ENCODE measurements around the gene KLRK1. TPM values are rescaled to one million over a fixed set of nuclear protein-coding genes. Genes with fewer than 3 reads are reported as not detected.
"Not testable (repeated sequence)": the region's sequence is repeated elsewhere in the genome, so short reads cannot be mapped to it uniquely, and the experiment has no call there.

The KLRK1 gene
- total and polyA plus RNA-seq, 7 experiments from 2014 or later: 0.15 to 75.2 (median 4.1) TPM

DNA sequence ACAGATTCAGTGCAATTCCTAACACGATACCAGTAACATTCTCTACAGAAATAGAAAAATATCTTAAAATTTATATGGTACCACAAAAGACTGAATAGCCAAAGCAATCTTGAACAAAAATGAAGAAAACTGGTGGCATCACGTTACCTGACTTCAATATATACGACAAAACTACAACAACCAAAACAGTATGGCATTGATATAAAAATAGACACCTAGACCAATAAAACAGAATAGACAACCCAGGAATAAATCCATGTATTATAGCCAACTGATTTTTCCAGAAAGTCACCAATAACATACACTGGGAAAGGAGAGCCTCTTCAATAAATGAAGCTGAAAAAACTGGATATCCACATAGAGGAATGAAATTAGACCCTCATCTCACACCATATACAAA, 5.7 kb downstream of the KLRK1 start:
- H3K4me1 ChIP-seq (ENCODE audit: control insufficient read depth in 2 of 2, insufficient read depth in 2 of 2, low read length in 2 of 2): peaks cover 0 to 15% of the 10 kb centered on the region in 2 donors
- H3K27ac ChIP-seq (ENCODE audit: low read depth, low read length): no peak overlapping the region
- intact Hi-C loops (cut with micrococcal nuclease): no loop called here
- no peaks in the 10 kb centered on the region for H3K9me3 ChIP-seq (ENCODE audit: control insufficient read depth in 2 of 3, low read length in 3 of 3)
- Mint-ChIP-seq H3K27ac (no peak overlapping the region), H3K36me3 (peaks cover 0 to 5% (median 0%) of the 10 kb centered on the region in 5 donors), H3K4me3 (peak overlapping the region in 1 of 10 donors; percentile 76), H3K27me3 (peaks cover 14 to 26% (median 22%) of the 10 kb centered on the region in 5 donors), H3K9me3 (peaks cover 0 to 6% (median 0%) of the 10 kb centered on the region in 11 donors), H3K4me1 (peaks cover 0 to 9% (median 0%) of the 10 kb centered on the region in 7 donors)
- POLR2A ChIA-PET: interaction anchor here (0.6 kb wide), 1 partner anchor 520 kb away, joined by 4 read pairs; no protein-coding TSS in a partner anchor
- CTCF ChIA-PET: interaction anchor here (0.8 kb wide), 1 partner anchor 1072 kb away, joined by 4 read pairs; no protein-coding TSS in a partner anchor
- no peak for DNase-seq
- H3K27me3 ChIP-seq (ENCODE audit: control insufficient read depth in 2 of 2, insufficient read depth in 2 of 2, low read length in 2 of 2): no peaks in the 10 kb centered on the region
- ATAC-seq: no peak
- H3K4me3 ChIP-seq (ENCODE audit: low read length): peak overlapping the region; percentile 27
- peaks cover 0 to 13% (median 0%) of the 10 kb centered on the region in 3 experiments for H3K36me3 ChIP-seq (ENCODE audit: control insufficient read depth in 2 of 3, insufficient read depth in 3 of 3, low read length in 3 of 3)

DNA sequence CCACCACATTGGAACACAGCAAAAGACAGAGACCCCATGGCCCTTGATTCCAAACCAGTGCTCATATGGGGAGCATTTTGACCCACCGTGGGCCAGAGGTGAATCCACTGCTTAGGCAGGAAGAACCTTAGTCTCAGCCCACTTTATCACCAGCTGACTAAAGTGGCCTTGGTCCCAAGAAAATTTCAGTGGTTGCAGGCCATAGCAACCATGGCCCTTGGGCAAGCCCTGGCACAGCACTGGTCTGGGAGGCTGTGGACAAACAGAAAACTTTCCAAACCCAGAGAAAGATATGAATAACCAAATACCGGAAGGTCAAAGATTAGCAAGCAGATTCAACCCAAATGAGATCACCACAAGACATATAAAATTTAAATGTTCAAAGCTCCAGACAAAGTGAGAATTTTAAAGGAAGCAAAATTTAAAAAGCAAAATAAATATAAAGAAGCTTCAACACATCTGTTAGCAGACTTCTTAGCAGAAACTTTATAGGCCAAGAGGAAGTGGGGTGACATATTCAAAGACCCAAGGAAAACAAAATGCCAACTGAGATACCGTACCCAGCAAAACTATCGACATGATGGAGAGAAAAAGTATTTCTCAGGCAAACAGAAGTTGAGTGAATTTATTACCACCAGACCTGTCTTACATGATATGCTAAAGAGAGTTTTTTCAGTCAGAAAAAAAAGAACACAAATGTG, 7.8 kb downstream of the KLRK1 start:
- Histone ChIP-seq H3K27ac (ENCODE audit: low read depth, low read length) (no peak overlapping the region), H3K9me3 (ENCODE audit: control insufficient read depth in 2 of 3, low read length in 3 of 3) (no peaks in the 10 kb centered on the region), H3K4me3 (ENCODE audit: low read length) (peak overlapping the region; percentile 53), H3K27me3 (ENCODE audit: control insufficient read depth in 2 of 2, insufficient read depth in 2 of 2, low read length in 2 of 2) (no peaks in the 10 kb centered on the region), H3K4me1 (ENCODE audit: control insufficient read depth in 2 of 2, insufficient read depth in 2 of 2, low read length in 2 of 2) (peaks cover 0 to 20% of the 10 kb centered on the region in 2 donors), H3K36me3 (ENCODE audit: control insufficient read depth in 2 of 3, insufficient read depth in 3 of 3, low read length in 3 of 3) (peaks cover 0 to 31% (median 0%) of the 10 kb centered on the region in 3 experiments)
- no peak for ATAC-seq
- Mint-ChIP-seq H3K27me3 (peaks cover 9 to 26% (median 15%) of the 10 kb centered on the region in 5 donors), H3K4me1 (peaks cover 0 to 9% (median 0%) of the 10 kb centered on the region in 7 donors), H3K36me3 (peaks cover 0 to 5% (median 0%) of the 10 kb centered on the region in 5 donors), H3K9me3 (peaks cover 0 to 6% (median 0%) of the 10 kb centered on the region in 11 donors), H3K27ac (no peak overlapping the region), H3K4me3 (peak overlapping the region in 1 of 10 donors; percentile 78)
- DNase-seq: no peak
- CTCF ChIA-PET: no interaction called here
- POLR2A ChIA-PET: no interaction called here
- intact Hi-C loops (cut with micrococcal nuclease): no loop called here

DNA sequence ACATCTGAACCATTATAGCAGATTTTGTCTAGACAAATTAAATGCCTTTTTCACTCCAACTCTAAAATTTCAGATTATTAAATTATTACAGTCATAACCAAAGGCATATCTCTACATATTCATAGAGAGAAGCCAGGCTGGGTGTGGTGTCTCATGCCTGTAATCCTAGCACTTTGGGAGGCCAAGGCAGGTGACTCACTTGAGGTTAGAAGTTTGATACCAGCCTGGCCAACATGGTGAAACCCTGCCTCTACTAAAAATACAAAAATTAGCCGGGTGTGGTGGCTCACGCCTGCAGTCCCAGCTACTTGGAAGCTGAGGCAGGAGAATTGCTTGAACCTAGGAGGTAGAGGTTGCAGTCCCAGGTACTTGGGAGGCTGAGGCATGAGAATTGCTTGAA, 11.1 kb downstream of the KLRK1 start:
- Histone ChIP-seq H3K36me3 (ENCODE audit: control insufficient read depth in 2 of 3, insufficient read depth in 3 of 3, low read length in 3 of 3) (peaks cover 0 to 44% (median 0%) of the 10 kb centered on the region in 3 experiments), H3K4me1 (ENCODE audit: control insufficient read depth in 2 of 2, insufficient read depth in 2 of 2, low read length in 2 of 2) (peaks cover 0 to 40% of the 10 kb centered on the region in 2 donors)
- H3K4me1 Mint-ChIP-seq; POLR2A ChIA-PET; ATAC-seq; intact Hi-C loops (cut with micrococcal nuclease); H3K27ac ChIP-seq (ENCODE audit: low read depth, low read length); H3K9me3 Mint-ChIP-seq; H3K9me3 ChIP-seq (ENCODE audit: control insufficient read depth in 2 of 3, low read length in 3 of 3); H3K4me3 ChIP-seq (ENCODE audit: low read length); H3K27me3 ChIP-seq (ENCODE audit: control insufficient read depth in 2 of 2, insufficient read depth in 2 of 2, low read length in 2 of 2); H3K36me3 Mint-ChIP-seq; H3K27ac Mint-ChIP-seq; DNase-seq; CTCF ChIA-PET; H3K4me3 Mint-ChIP-seq: not testable (repeated sequence)
- peaks cover 9 to 23% (median 14%) of the 10 kb centered on the region in 5 donors for H3K27me3 Mint-ChIP-seq

DNA sequence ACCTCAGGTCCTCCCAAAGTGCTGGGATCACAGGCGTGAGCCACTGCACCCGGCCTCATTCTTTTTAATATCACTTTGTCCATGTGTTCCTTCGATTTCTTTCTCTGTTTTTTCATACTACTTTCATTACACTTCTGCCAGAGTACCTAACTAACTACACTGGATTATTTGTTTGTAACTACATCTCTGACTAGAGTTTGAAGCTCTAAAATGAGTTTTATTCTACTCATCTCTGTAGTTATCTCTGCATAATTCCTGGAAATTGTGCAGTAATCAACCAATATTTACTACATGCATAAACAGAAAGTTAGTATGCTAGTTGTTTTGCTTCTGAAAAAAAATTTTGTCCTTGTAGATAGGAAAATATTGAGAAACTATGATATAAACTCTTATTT, 15.2 kb downstream of the KLRK1 start:
- no peaks in the 10 kb centered on the region for H3K27me3 ChIP-seq (ENCODE audit: control insufficient read depth in 2 of 2, insufficient read depth in 2 of 2, low read length in 2 of 2)
- Mint-ChIP-seq H3K9me3 (no peaks in the 10 kb centered on the region), H3K36me3 (no peaks in the 10 kb centered on the region), H3K27me3 (peaks cover 0 to 29% (median 0%) of the 10 kb centered on the region in 5 donors), H3K27ac (no peak overlapping the region), H3K4me3 (no peak overlapping the region), H3K4me1 (peaks cover 5 to 26% (median 14%) of the 10 kb centered on the region in 7 donors)
- no peak overlapping the region for H3K4me3 ChIP-seq (ENCODE audit: low read length)
- CTCF ChIA-PET: interaction anchor here (0.7 kb wide), 1 partner anchor 175 kb away, joined by 4 read pairs; no protein-coding TSS in a partner anchor
- intact Hi-C loops (cut with micrococcal nuclease): no loop called here
- ATAC-seq: no peak
- DNase-seq: no peak
- peaks cover 0 to 64% (median 0%) of the 10 kb centered on the region in 3 experiments for H3K36me3 ChIP-seq (ENCODE audit: control insufficient read depth in 2 of 3, insufficient read depth in 3 of 3, low read length in 3 of 3)
- H3K9me3 ChIP-seq (ENCODE audit: control insufficient read depth in 2 of 3, low read length in 3 of 3): no peaks in the 10 kb centered on the region
- H3K27ac ChIP-seq (ENCODE audit: low read depth, low read length): no peak overlapping the region
- peaks cover 0 to 66% of the 10 kb centered on the region in 2 donors for H3K4me1 ChIP-seq (ENCODE audit: control insufficient read depth in 2 of 2, insufficient read depth in 2 of 2, low read length in 2 of 2)
- POLR2A ChIA-PET: no interaction called here

DNA sequence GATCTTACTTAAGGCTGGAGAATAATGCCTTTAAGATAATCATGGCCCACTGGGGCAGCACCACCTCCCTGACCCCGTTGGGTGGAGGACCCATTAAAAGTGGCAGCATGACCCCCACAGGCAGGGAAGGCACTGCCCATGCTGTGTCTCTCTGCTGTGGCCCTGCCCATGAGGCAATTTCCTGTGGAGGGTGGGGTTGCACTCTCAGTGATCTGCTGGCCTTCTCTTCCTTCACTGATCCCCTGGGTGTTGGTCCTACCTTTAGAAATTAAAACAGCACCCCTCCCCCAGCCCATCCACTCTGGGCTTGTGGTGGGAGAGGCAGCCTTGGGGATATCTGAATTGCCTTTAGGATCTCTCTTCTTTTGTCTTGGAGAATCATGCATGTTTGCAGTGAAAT, 17.3 kb downstream of the KLRK1 start:
- Mint-ChIP-seq H3K27ac (no peak overlapping the region), H3K4me3 (peak overlapping the region in 1 of 10 donors; percentile 14), H3K9me3 (peaks cover 0 to 3% (median 0%) of the 10 kb centered on the region in 11 donors), H3K27me3 (peaks cover 0 to 40% (median 0%) of the 10 kb centered on the region in 5 donors), H3K4me1 (peaks cover 5 to 37% (median 14%) of the 10 kb centered on the region in 7 donors), H3K36me3 (peaks cover 0 to 4% (median 3%) of the 10 kb centered on the region in 5 donors)
- Histone ChIP-seq H3K4me3 (ENCODE audit: low read length) (no peak overlapping the region), H3K4me1 (ENCODE audit: control insufficient read depth in 2 of 2, insufficient read depth in 2 of 2, low read length in 2 of 2) (peaks cover 0 to 77% of the 10 kb centered on the region in 2 donors), H3K36me3 (ENCODE audit: control insufficient read depth in 2 of 3, insufficient read depth in 3 of 3, low read length in 3 of 3) (peaks cover 0 to 53% (median 0%) of the 10 kb centered on the region in 3 experiments), H3K27me3 (ENCODE audit: control insufficient read depth in 2 of 2, insufficient read depth in 2 of 2, low read length in 2 of 2) (no peaks in the 10 kb centered on the region), H3K9me3 (ENCODE audit: control insufficient read depth in 2 of 3, low read length in 3 of 3) (no peaks in the 10 kb centered on the region), H3K27ac (ENCODE audit: low read depth, low read length) (no peak overlapping the region)
- ATAC-seq (peak; percentile 61), DNase-seq (no peak)
- intact Hi-C loops (cut with micrococcal nuclease): no loop called here
- CTCF ChIA-PET: no interaction called here
- POLR2A ChIA-PET: interaction anchor here (0.6 kb wide), 1 partner anchor 227 kb away, joined by 3 read pairs; no protein-coding TSS in a partner anchor

DNA sequence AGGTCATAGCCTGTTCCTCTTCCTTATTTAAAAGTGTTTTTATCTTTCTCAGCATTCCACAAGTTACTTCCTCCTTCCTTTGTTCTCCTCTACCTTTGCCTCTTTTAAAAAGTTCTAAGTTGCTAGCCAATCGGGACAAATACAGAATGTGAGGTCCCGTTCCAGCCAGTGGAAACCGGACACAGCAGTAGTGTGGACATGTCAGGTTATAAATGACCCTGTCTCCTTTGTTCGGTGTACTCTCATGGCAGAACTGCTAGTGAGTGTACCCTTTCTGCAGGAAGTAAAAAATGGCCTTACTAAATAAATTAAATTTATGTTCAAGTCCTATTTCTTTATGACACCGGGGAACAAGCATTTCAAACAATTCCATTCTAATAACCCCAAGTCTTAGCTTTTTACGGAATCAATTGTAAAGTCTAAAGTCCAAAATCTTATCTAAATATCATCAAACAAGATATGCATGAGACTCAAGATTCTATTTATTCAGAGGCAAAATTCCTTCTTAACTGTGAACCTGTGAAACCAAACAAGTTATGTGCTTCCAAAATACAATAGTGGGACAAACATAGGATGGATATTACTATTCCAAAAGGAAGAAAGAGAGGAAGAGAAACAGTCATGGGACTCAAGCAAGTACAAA, 17.8 kb downstream of the KLRK1 start:
- Mint-ChIP-seq H3K27me3 (peaks cover 0 to 40% (median 0%) of the 10 kb centered on the region in 5 donors), H3K4me1 (peaks cover 5 to 37% (median 14%) of the 10 kb centered on the region in 7 donors)
- H3K27ac ChIP-seq (ENCODE audit: low read depth, low read length); H3K9me3 ChIP-seq (ENCODE audit: control insufficient read depth in 2 of 3, low read length in 3 of 3); H3K4me3 Mint-ChIP-seq; H3K36me3 Mint-ChIP-seq; H3K9me3 Mint-ChIP-seq; H3K27ac Mint-ChIP-seq; ATAC-seq; CTCF ChIA-PET; DNase-seq; intact Hi-C loops (cut with micrococcal nuclease); H3K4me3 ChIP-seq (ENCODE audit: low read length); H3K27me3 ChIP-seq (ENCODE audit: control insufficient read depth in 2 of 2, insufficient read depth in 2 of 2, low read length in 2 of 2): not testable (repeated sequence)
- Histone ChIP-seq H3K36me3 (ENCODE audit: control insufficient read depth in 2 of 3, insufficient read depth in 3 of 3, low read length in 3 of 3) (peaks cover 0 to 51% (median 0%) of the 10 kb centered on the region in 3 experiments), H3K4me1 (ENCODE audit: control insufficient read depth in 2 of 2, insufficient read depth in 2 of 2, low read length in 2 of 2) (peaks cover 0 to 82% of the 10 kb centered on the region in 2 donors)
- POLR2A ChIA-PET: interaction anchor here (0.6 kb wide), 1 partner anchor 228 kb away, joined by 3 read pairs; no protein-coding TSS in a partner anchor
